NB4 (cell line): ENCODE data around the gene RPS16.

Experiments used
- CTCF ChIP-seq: IDR thresholded peaks from one replicate; pipeline ENCODE4 v1.5.1; 2012; ENCODE audit warnings: low read depth, low read length
- POLR2A ChIP-seq: IDR thresholded peaks from 2 replicates; pipeline ENCODE4 v1.6.1; 2011; ENCODE audit warnings: mild to moderate bottlenecking; ENCODE audit not compliant: insufficient read length; ENCODE audit errors: extremely low read depth

GRCh38 chr19:39410017-39410830 is 25.5 kb downstream of the RPS16 start:
- TF ChIP-seq CTCF: no peak
- no peak for TF ChIP-seq POLR2A
